ENCODE results near the gene NAP1L4. TPM values are rescaled to one million over a fixed set of nuclear protein-coding genes. Genes with fewer than 3 reads are reported as not detected.

The NAP1L4 gene
- total and polyA plus RNA-seq, 4 donors: 56.3 to 191 (median 77.3) TPM

DNA sequence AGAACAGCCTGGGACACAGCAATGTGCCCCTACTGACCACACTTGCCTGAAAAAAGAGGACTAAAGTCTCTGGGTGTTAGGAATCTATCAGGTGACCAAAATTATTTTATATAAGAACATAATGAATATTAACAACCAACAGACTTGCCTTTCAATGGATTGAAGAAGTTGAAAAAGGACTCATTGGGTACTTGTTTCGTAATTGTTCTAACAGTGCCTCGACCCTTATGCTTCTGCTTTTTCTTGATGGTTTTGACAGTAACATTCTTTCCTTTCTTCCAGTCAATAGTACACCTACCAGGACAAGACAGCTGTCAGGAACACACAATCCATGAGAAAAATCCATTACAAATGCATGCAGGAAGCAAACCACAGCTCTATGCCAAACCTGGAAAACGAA is 33.9 kb downstream of the NAP1L4 start:
- Histone ChIP-seq H3K27me3 (ENCODE audit: control insufficient read depth in 3 of 3, insufficient read depth in 3 of 3, low read length in 2 of 3) (no peaks in the 10 kb centered on the region), H3K4me1 (ENCODE audit: control insufficient read depth in 5 of 5, insufficient read depth in 5 of 5, low read length in 5 of 5) (peaks cover 0 to 12% (median 0%) of the 10 kb centered on the region in 5 donors), H3K27ac (ENCODE audit: low read depth in 1 of 2, low read length in 1 of 2) (no peak overlapping the region), H3K9me3 (ENCODE audit: control insufficient read depth in 4 of 4, insufficient read depth in 3 of 4, low read length in 3 of 4) (no peaks in the 10 kb centered on the region), H3K4me3 (no peak overlapping the region), H3K36me3 (ENCODE audit: control insufficient read depth in 4 of 4, insufficient read depth in 4 of 4, low read length in 4 of 4) (peaks cover 47 to 75% (median 52%) of the 10 kb centered on the region in 4 donors), H3K9ac (ENCODE audit: insufficient read depth in 1 of 2, low read length in 2 of 2) (no peak overlapping the region)
- DNase-seq (no peak), ATAC-seq (ENCODE audit: insufficient read depth, low FRiP score) (no peak)
- TF ChIP-seq, protein P1, sequence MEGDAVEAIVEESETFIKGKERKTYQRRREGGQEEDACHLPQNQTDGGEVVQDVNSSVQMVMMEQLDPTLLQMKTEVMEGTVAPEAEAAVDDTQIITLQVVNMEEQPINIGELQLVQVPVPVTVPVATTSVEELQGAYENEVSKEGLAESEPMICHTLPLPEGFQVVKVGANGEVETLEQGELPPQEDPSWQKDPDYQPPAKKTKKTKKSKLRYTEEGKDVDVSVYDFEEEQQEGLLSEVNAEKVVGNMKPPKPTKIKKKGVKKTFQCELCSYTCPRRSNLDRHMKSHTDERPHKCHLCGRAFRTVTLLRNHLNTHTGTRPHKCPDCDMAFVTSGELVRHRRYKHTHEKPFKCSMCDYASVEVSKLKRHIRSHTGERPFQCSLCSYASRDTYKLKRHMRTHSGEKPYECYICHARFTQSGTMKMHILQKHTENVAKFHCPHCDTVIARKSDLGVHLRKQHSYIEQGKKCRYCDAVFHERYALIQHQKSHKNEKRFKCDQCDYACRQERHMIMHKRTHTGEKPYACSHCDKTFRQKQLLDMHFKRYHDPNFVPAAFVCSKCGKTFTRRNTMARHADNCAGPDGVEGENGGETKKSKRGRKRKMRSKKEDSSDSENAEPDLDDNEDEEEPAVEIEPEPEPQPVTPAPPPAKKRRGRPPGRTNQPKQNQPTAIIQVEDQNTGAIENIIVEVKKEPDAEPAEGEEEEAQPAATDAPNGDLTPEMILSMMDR (IDR thresholded peaks at IDR 0.05; ENCODE audit: control extremely low read depth, extremely low read depth): no peak
- 58 to 69% methylated on average over 3 of the region's 3 CpGs for WGBS, 2 donors

DNA sequence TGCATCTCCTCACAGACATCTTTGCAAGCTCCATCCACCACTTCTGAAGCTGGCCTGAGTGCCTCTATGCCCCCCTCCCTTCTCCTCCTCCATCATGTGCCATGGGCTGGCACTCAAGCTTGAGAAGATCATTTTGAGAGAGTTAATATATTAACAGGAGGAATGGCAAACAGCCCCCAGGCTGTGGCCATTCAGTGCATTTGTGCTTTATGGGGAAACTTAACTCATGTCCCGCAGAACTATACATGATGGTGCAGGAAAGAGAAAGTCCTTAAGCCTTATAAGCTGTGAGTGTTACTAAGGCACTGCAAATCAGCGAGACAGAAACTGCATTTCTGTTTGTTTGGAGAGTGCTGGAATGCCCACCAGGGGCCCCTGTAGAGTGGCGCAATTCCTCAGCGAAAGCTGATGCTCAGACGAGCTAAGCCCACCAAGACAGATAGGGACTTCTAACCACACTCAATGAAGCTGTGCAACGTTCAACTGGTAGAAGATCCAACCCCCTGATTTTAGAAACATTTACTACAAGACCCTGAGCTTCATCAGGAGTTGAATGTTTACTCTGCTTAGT is 36.1 kb downstream of the NAP1L4 start:
- DNase-seq (peak in 2 of 3 donors; percentile 30 to 70), ATAC-seq (ENCODE audit: insufficient read depth, low FRiP score) (no peak)
- Histone ChIP-seq H3K27me3 (ENCODE audit: control insufficient read depth in 3 of 3, insufficient read depth in 3 of 3, low read length in 2 of 3) (no peaks in the 10 kb centered on the region), H3K36me3 (ENCODE audit: control insufficient read depth in 4 of 4, insufficient read depth in 4 of 4, low read length in 4 of 4) (peaks cover 48 to 87% (median 65%) of the 10 kb centered on the region in 4 donors), H3K4me3 (no peak overlapping the region), H3K9me3 (ENCODE audit: control insufficient read depth in 4 of 4, insufficient read depth in 3 of 4, low read length in 3 of 4) (no peaks in the 10 kb centered on the region), H3K4me1 (ENCODE audit: control insufficient read depth in 5 of 5, insufficient read depth in 5 of 5, low read length in 5 of 5) (peaks cover 0 to 12% (median 0%) of the 10 kb centered on the region in 5 donors), H3K9ac (ENCODE audit: insufficient read depth in 1 of 2, low read length in 2 of 2) (no peak overlapping the region), H3K27ac (ENCODE audit: low read depth in 1 of 2, low read length in 1 of 2) (no peak overlapping the region)
- 76 to 83% methylated on average over 6 of the region's 6 CpGs for WGBS, 2 donors
- TF ChIP-seq, protein P1 (IDR thresholded peaks at IDR 0.05; ENCODE audit: control extremely low read depth, extremely low read depth): no peak

DNA sequence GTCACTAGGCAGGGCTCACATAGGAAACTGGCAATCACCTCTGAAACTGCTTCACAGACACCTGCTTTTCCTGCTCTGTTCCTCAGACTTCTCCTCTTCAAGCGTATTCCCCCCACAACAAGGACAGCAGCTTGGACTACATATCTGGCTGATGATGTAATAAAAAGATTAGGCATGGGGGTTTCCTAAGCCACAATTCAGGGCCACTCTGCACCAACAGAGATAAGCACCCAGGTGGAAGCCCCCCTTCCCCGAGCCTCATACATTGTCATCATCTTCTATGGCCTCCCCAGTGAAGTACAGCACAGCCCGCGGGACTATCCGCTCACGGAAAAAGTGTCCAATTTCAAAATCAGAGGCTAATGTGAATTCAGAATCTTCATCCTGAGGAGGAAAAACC is 37.9 kb downstream of the NAP1L4 start:
- peaks cover 0 to 12% (median 0%) of the 10 kb centered on the region in 5 donors for H3K4me1 ChIP-seq (ENCODE audit: control insufficient read depth in 5 of 5, insufficient read depth in 5 of 5, low read length in 5 of 5)
- 86 to 89% methylated on average over 6 of the region's 6 CpGs for WGBS, 2 donors
- DNase-seq: peak in 1 of 3 donors; percentile 25
- TF ChIP-seq, protein P1 (IDR thresholded peaks at IDR 0.05; ENCODE audit: control extremely low read depth, extremely low read depth): no peak
- no peak overlapping the region for H3K9ac ChIP-seq (ENCODE audit: insufficient read depth in 1 of 2, low read length in 2 of 2)
- H3K9me3 ChIP-seq (ENCODE audit: control insufficient read depth in 4 of 4, insufficient read depth in 3 of 4, low read length in 3 of 4): no peaks in the 10 kb centered on the region
- H3K27ac ChIP-seq (ENCODE audit: low read depth in 1 of 2, low read length in 1 of 2): no peak overlapping the region
- no peak for ATAC-seq (ENCODE audit: insufficient read depth, low FRiP score)
- no peaks in the 10 kb centered on the region for H3K27me3 ChIP-seq (ENCODE audit: control insufficient read depth in 3 of 3, insufficient read depth in 3 of 3, low read length in 2 of 3)
- no peak overlapping the region for H3K4me3 ChIP-seq
- peaks cover 46 to 81% (median 59%) of the 10 kb centered on the region in 4 donors for H3K36me3 ChIP-seq (ENCODE audit: control insufficient read depth in 4 of 4, insufficient read depth in 4 of 4, low read length in 4 of 4)

DNA sequence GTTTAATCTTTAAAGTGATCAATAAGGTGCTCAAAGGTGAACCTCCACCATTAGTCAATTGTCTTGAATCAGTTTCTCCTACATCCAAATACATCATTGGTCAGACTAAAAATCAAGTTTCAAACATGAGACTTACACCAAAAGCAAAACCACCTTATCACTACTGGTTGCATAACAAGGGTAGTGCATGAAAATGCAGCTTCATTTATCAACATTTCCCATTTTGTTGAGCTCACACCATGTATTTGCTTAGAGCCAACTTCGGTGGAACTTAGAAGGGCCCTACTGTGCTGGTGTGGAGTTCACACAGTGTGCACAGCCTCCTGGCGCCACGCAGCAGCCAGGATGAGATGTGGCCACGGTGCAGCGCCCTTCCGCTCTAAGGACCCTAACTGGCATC is 39.8 kb downstream of the NAP1L4 start:
- TF ChIP-seq, protein P1 (IDR thresholded peaks at IDR 0.05; ENCODE audit: control extremely low read depth, extremely low read depth): no peak
- ATAC-seq (ENCODE audit: insufficient read depth, low FRiP score) (no peak), DNase-seq (no peak)
- no peak overlapping the region for H3K4me3 ChIP-seq
- H3K4me1 ChIP-seq (ENCODE audit: control insufficient read depth in 5 of 5, insufficient read depth in 5 of 5, low read length in 5 of 5): peaks cover 0 to 12% (median 0%) of the 10 kb centered on the region in 5 donors
- no peaks in the 10 kb centered on the region for H3K27me3 ChIP-seq (ENCODE audit: control insufficient read depth in 3 of 3, insufficient read depth in 3 of 3, low read length in 2 of 3)
- H3K27ac ChIP-seq (ENCODE audit: low read depth in 1 of 2, low read length in 1 of 2): no peak overlapping the region
- WGBS, 2 donors: 65 to 72% methylated on average over 6 of the region's 6 CpGs
- H3K9ac ChIP-seq (ENCODE audit: insufficient read depth in 1 of 2, low read length in 2 of 2): no peak overlapping the region
- no peaks in the 10 kb centered on the region for H3K9me3 ChIP-seq (ENCODE audit: control insufficient read depth in 4 of 4, insufficient read depth in 3 of 4, low read length in 3 of 4)
- H3K36me3 ChIP-seq (ENCODE audit: control insufficient read depth in 4 of 4, insufficient read depth in 4 of 4, low read length in 4 of 4): peaks cover 44 to 68% (median 50%) of the 10 kb centered on the region in 4 donors
